HG03097 (cell line): ENCODE results near the gene LYRM7.
"Not testable (repeated sequence)": the region's sequence is repeated elsewhere in the genome, so short reads cannot be mapped to it uniquely, and the experiment has no call there.

ENCODE experiments used
- ATAC-seq: cut with Tn5 transposase; IDR thresholded peaks from one replicate; pipeline ENCODE4 v1.9.1; 2021; ENCODE audit not compliant: unreplicated experiment, low FRiP score

LYRM7 gene

DNA sequence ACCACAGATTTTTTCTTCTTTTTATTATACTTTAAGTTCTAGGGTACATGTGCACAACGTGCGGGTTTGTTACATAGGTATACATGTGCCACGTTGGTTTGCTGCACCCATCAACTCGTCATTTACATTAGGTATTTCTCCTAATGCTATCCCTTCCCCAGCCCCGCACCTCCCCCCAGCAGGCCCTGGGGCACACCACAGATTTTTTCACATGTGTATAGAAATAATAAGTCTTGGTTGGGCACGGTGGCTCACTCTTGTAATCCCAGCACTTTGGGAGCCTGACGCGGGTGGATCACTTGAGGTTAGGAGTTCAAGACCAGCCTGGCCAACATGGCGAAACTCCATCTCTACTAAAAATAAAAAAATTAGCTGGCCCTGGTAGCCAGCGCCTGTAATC is 83.3 kb downstream of the LYRM7 start:
- not testable (repeated sequence) for ATAC-seq

- no peak for ATAC-seq
Measured at GRCh38 chr5:131254741-131255140, 84.0 kb downstream of the LYRM7 start.
